Activated CD8-positive, alpha-beta memory T cell treated with anti-CD3 and anti-CD28 coated beads for 24 hours (primary cell): Measurements from ENCODE around the gene PHACTR1.

Experiments
- DNase-seq: peaks from one replicate; pipeline ENCODE4 v3.0.0-alpha.2; 2020

Gene PHACTR1

DNA sequence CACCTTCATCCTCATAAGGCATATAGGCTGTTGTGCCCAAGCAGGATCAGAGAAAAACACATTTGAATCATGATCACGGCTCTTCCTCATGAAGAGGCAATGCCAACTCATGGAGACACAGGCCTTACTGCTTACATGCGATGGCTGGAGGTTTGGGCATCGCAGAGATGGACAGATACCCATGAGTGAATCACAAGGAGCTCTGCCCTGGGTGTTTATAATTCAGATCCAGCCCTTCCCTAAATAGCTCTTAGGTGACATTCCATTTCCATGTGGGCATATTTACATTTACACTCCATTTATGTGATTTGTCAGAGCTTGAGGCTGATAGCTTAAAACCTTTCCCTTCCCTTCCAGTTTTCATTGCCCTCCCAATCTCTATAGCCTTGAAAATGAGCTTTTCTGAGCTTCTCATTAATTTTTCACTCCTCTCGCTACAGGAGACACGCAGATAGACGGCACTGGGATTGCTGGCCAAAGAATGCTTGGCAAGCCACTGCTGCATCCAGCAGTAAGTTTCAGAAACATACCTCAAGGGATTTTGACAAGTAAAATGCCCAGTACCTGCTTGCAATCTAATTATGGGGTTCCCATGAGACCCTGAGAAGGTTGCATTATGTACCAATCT lies 362.6 kb downstream of the PHACTR1 start:
- no peak for DNase-seq

DNA sequence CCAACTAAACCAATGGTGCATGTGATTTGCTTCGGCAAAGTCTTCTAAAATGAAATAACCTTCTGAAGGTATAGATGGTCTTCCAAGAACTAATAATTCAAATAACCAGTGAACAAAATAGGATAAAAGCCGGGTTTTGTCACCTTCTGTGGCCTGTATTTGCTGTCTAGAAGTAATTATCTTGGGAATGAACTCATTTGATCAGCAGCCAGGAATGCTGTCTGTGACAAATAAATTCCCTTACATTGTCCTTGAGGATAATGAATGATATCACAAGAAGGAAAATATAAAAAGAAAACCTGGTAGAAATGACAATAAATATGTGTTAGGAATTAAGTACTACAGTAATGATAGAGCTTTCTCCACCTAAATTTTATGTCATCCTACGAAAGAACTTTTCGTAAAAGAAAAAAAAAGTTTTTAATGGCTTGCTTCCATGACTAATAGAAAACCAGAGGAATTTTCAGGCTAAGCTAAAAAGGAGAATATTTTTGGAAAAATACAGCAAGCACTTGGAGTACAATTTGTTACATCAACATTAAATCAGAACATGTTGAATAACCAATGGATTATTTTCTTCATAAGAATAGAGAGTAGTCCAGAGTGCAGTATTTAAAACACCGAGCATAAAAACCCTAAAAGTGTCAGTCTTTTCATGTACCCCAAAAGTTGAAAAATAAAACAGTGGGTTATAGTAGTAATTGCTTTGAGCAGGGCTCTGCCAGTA lies 364.1 kb downstream of the PHACTR1 start:
- DNase-seq: no peak

DNA sequence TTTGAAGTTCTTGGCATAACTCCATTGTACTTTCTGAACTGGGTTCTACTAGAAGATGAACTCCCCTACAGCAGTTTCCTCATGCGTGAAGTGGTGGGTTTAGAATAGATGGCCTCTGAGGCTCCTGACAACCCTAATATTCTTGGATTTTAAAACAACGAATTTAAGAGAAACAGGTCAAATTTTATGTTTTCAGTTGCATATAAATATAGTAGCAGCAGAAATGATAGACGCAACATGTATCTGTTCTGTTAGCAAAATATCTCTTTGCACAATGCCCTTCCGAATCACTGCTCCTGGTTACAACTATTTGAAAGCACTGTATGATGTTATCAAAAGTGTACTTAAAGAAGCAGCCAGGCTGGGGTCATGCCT lies 364.6 kb downstream of the PHACTR1 start:
- DNase-seq: no peak

DNA sequence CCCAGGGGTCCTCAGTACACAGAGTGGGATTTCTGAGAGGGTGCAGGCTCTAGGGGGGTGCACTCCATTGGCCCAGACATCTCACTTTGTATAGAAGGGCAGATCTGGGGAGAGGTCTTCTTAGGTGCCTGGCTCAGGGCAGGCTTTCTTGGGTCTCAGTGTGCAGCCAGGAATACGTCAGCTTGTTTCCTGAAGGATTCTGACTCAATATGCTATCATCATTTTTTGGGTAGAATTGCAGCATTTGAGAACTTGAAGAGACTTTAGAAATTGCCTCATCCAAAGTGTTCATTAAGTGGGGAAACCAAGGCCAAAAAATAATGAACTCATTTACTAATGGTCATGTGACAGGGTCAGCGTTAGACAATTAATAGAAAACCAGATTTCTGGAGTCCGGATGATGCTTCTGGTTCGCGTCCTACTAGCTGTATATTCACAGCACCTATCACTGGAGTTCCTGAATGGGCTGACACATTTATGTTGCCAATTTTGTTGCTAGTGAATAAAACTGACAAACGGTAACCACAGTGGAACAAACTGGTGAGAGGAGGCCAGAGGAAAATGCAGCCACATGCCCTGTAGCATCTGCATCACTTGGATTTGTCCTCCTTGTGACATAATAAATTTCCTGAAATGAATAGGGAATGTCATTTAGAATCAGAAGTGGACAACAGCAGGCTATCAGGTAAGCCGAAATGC lies 372.9 kb downstream of the PHACTR1 start:
- DNase-seq: no peak

GRCh38 chr6:13091192-13091591 lies 374.6 kb downstream of the PHACTR1 start:
- no peak for DNase-seq

- DNase-seq: no peak
These were observed 378.3 kb downstream of the PHACTR1 start for GRCh38 chr6:13094781-13095425.

DNA sequence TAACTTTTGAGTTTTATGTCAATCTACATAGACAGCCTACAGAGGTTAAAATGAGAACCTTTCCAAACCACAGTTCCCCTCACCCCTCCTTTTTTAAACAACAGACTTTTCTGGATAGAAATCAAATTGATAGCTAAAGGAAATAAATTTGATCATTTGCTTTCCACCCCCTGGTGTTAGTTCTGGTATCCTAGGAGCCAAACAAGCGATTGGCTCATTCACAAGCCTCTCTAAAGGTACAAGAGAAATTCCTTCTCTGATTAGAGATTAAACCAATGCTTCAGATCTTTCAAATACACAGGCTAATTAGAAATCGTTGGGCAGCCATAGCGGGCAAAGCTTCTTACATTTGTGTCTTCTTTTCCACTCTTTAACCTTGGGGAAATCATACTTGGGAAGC lies 379.5 kb downstream of the PHACTR1 start:
- no peak for DNase-seq

GRCh38 chr6:13097454-13097853 lies 380.9 kb downstream of the PHACTR1 start:
- DNase-seq: no peak

DNA sequence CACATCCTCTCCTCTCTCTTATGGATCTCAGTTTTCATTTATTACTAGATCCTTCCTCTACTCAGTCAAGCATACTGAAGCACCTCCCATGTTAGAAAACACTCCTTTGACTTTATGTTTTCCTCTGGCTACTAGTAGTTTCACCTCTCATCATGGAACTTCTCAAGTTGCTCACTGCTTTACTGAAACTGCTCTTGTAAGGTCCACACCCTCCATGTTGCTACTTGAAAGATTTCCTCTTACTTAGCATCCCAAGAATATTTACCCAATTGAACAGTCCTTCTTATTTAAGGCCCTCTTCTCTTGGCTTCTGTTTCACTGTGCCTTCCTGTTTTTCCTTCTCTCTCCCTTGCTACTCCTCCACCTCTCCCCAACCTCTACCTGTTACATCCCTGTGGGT lies 381.4 kb downstream of the PHACTR1 start:
- no peak for DNase-seq

DNA sequence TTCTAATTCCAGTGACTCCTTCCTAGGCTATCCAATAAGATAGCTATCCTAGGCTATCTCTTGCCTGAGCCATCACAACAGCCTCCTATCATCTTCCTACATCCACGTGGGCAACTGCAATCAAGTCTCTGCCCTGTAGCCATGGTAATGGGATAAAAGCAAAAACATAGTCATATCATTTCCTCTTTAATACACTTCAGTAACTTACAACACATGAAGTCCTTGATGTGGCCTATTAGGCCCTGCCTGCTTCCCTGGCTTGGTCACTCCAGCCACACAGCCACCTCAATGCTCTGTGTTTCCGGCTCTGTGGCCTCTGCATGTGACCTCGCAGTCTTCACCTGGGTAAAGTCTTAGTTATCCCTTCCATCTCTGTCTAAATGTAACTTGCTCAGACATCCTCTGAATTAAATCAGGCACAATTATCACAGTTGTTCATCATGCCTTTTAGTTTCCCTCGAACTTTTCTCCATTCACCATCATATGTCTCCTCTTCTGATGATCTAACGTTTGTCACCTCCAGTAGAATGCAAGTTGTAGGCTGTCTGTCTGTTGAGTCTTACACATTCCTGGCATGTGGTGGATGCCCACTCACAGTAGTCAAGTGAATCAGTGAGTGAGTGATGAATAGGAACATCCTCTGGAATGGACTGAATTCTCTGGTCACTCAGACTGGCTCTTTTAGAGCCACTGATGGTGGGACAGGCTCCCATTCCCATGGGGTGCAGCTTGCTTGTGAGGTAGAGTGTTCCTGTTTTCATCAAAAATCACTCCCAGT lies 382.4 kb downstream of the PHACTR1 start:
- no peak for DNase-seq

- no peak for DNase-seq
These were observed 383.2 kb downstream of the PHACTR1 start for GRCh38 chr6:13099771-13100170.

- no peak for DNase-seq
These were observed 384.8 kb downstream of the PHACTR1 start for GRCh38 chr6:13101409-13101808.

DNA sequence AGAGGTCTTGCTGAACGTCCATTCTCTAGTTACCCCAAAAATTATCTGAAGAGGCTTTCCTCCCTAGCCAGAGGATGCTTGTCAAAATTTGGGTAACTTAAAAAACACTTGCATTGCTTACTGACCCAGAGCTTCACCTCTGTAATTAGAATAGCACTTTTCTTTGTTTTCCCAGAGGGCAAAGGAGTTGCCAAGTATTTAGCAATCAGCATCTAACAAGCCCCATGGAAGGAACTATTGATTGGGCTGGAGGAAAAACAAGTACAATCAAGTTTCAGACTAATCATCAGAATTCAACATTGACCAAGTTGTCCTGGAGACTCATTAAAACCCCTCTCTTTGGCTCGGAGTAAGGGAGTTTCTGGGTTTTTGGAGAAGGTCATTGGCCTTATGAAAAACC lies 385.4 kb downstream of the PHACTR1 start:
- DNase-seq: no peak

DNA sequence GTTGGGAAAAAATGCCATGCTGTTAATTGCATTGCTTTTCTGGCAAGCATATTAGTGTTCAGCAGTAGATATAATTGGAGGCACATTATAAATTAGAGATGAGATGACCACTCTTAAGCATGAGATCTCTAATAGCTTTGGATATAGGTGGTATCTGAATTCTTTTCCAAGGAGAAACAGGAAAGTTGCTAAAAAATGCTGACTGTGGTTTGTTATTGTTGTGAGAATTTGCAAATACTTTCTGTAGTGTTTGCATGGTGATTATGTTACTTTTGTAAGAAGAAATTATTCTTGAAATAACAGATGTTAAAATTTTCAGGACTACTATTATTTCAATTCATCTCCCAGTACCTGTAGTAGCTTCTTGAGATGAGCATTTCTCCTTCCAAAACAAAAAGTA lies 386.6 kb downstream of the PHACTR1 start:
- no peak for DNase-seq

GRCh38 chr6:13105139-13105538 lies 388.6 kb downstream of the PHACTR1 start:
- no peak for DNase-seq

DNA sequence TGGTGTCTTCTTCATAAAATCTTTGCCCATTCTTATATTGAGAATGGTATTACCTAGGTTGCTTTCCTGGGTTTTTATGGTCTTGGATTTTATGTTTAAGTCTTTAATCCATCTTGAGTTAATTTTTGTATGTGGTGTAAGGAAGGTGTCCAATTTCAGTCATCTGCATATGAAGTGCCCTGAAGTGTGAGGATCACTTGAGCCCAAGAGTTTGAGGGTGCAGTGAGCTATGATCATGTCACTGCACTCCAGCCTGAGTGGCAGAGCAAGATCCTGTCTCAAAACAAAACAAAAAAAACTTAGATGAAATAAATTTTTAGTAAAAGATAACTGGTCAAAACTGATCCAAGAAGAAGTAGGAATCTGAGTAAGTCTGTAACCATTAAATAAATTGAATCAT lies 396.4 kb downstream of the PHACTR1 start:
- no peak for DNase-seq

DNA sequence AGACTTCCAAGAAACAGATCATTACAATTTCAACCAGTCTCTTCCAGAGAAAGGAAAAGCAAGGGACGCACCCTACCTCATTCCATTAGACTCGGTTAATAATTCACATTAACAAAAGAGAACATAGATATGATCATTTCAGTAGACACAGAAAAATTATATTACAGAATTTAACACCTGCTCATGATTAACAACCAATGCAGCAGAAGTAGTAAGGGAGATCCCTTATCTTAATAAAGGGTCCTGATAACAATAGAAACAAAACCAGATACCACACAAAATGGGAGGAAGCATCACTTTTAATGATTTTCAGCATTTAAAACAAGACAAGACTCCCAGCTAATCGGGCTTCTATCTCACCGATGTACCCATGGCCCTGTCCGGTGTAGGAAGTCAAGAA lies 396.8 kb downstream of the PHACTR1 start:
- DNase-seq: no peak

DNA sequence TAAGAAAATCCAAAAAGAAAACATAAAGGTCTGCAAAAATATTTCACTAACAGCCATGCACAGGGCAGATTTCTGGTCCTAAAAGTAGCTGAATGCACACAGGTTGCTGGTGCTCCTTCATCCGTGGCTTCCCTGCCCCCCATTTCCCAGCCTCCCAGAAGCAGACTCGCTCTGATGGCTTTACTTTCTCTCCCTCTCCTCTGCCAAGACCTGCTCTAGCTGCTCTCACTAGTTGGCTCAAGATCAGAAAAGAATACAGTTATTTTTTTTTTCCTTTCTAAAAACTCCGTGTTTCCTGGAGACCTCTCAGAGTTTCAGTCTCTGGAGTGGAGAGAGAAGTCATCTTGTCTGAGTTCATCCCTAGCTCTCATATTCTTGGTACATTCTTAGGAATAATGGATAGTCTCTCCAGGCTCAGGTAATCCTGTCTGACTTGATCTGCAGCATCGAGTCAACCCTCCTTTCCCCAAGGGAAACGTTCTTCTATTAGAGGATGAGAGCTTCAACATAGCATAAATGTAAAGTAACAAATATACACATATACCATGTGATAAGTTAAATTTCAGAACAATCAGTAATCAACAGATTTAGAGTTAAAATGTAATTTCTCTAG lies 397.5 kb downstream of the PHACTR1 start:
- no peak for DNase-seq

DNA sequence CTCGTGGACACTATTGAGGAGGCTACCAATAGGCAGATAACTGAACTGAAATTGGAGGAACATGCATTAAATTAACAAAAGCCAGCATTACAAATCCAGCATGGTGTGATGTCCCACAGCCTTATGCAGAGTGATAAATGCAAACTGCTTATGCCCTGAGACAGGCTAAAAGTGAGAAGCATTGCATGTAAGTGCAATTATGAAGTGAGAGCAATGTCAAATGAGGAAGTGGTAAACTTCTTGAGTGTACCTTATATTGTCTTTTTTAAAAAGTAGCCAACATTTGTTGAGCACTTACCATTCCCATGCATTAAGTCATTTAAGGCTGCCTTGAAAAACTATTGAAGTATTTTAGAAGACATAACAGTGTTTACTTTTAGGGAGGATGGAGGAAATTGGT lies 399.6 kb downstream of the PHACTR1 start:
- no peak for DNase-seq

DNA sequence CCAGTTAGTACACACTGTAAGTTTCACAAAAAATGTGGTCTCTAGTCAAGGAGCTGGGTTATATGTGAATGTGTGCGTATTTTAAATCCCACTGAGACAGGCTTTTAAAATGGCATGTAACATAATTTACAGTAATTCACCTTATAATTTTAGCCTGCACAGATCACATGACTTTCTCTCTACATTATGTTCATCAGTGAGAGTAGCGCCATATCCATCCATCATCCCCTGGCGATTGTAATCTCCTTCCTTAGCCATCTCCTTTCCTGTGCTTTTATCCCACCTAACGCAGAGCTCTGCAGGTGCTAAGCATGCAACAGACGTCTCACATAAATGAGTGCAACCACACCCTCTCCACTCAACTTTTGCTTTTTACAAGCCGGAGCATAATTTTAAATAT lies 401.0 kb downstream of the PHACTR1 start:
- no peak for DNase-seq

GRCh38 chr6:13119549-13119948 lies 403.0 kb downstream of the PHACTR1 start:
- no peak for DNase-seq
